PC-9 (cell line): ENCODE results near the gene SERPINH1. TPM values are rescaled to one million over a fixed set of nuclear protein-coding genes. Genes with fewer than 3 reads are reported as not detected.

Source experiments
- BruUV-seq: library from RNA; stranded (reverse); fragments of 400-500 nt; replicated peaks from 2 replicates; lab custom pipeline; 2021; lab: Mats Ljungman, UMichigan
- CTCF ChIA-PET: fragments of 300-600 bp; sonication (Branson Sonifier 250); formaldehyde crosslinking; loops from one replicate; lab custom pipeline; 2022; ENCODE audit warnings: antibody characterized with exemption; lab: Charles Lee
- POLR2A ChIA-PET: fragments of 300-600 bp; sonication (Branson Sonifier 250); formaldehyde crosslinking; loops from one replicate; lab custom pipeline; 2022; ENCODE audit warnings: antibody characterized with exemption; ENCODE audit not compliant: unreplicated experiment; lab: Charles Lee
- DNase-seq, 2 experiments: peaks; one replicate each; pipeline versions ENCODE4 v3.0.0 to v3.0.0-alpha.2; 2015 to 2022; ENCODE audit warnings: mixed read lengths in 1 of 2
- H2AFZ ChIP-seq: fragments of 200-600 bp; sonication (generic); 2 replicates; pipeline ENCODE4 v1.8.1; 2017; ENCODE audit warnings: antibody characterized with exemption
- H3F3A ChIP-seq: fragments of 200-600 bp; sonication (generic); 2 replicates; pipeline ENCODE4 v1.8.1; 2017; ENCODE audit warnings: antibody characterized with exemption, mild to moderate bottlenecking, low read depth; ENCODE audit not compliant: insufficient read depth
- H3K27ac ChIP-seq: fragments of 200-600 bp; sonication (generic); 2 replicates; pipeline ENCODE4 v1.6.1; 2016; ENCODE audit warnings: mixed run types
- H3K27me3 ChIP-seq: fragments of 200-600 bp; sonication (generic); 2 replicates; pipeline ENCODE4 v1.6.1; 2016; ENCODE audit warnings: low read depth, mixed run types; ENCODE audit not compliant: insufficient read depth
- H3K36me3 ChIP-seq: fragments of 200-600 bp; sonication (generic); 2 replicates; pipeline ENCODE4 v1.6.1; 2016; ENCODE audit warnings: low read depth, mixed run types
- H3K4me1 ChIP-seq: fragments of 200-600 bp; sonication (generic); replicated peaks from 2 replicates; pipeline ENCODE4 v1.6.1; 2016; ENCODE audit warnings: mixed run types; ENCODE audit not compliant: insufficient read depth
- H3K4me2 ChIP-seq: fragments of 200-600 bp; sonication (generic); 2 replicates; pipeline ENCODE4 v1.6.1; 2017; ENCODE audit warnings: mixed run types
- H3K4me3 ChIP-seq: fragments of 200-600 bp; sonication (generic); 2 replicates; pipeline ENCODE4 v1.6.1; 2016; ENCODE audit warnings: mixed run types
- H3K79me2 ChIP-seq: fragments of 200-600 bp; sonication (generic); 2 replicates; pipeline ENCODE4 v1.6.1; 2017; ENCODE audit warnings: low read depth, mixed run types
- H3K9me2 ChIP-seq: fragments of 200-600 bp; sonication (generic); 2 replicates; pipeline ENCODE4 v1.8.1; 2017; ENCODE audit warnings: mild to moderate bottlenecking; ENCODE audit not compliant: insufficient read depth
- H3K9me3 ChIP-seq: fragments of 200-600 bp; sonication (generic); 2 replicates; pipeline ENCODE4 v1.8.1; 2016; ENCODE audit warnings: low read depth; ENCODE audit not compliant: insufficient read depth
- H4K20me1 ChIP-seq: fragments of 200-600 bp; sonication (generic); 2 replicates; pipeline ENCODE4 v1.8.1; 2017; ENCODE audit not compliant: insufficient read depth
- CTCF ChIP-seq: fragments of 200-600 bp; sonication (generic); conservative IDR thresholded peaks from 2 replicates; pipeline ENCODE4 v1.6.1; 2017; ENCODE audit warnings: mixed run types, antibody characterized with exemption, mild to moderate bottlenecking, moderate library complexity
- EZH2 ChIP-seq: fragments of 200-600 bp; sonication (generic); IDR thresholded peaks from 2 replicates; pipeline ENCODE4 v1.8.0; 2017; ENCODE audit warnings: antibody characterized with exemption, low read depth
- intact Hi-C: fragments of 100-400 bp; cut with micrococcal nuclease; formaldehyde crosslinking; loops from one replicate; pipeline ENCODE4 v1.10.0; 2022; ENCODE audit not compliant: unreplicated experiment
- total RNA-seq: library from RNA; stranded (reverse); gene quantifications from 2 replicates; pipeline ENCODE4 v1.2.3, GENCODE V29; 2021

Gene SERPINH1
- total RNA-seq, 1 experiment from 2014 or later, result 152 TPM

DNA sequence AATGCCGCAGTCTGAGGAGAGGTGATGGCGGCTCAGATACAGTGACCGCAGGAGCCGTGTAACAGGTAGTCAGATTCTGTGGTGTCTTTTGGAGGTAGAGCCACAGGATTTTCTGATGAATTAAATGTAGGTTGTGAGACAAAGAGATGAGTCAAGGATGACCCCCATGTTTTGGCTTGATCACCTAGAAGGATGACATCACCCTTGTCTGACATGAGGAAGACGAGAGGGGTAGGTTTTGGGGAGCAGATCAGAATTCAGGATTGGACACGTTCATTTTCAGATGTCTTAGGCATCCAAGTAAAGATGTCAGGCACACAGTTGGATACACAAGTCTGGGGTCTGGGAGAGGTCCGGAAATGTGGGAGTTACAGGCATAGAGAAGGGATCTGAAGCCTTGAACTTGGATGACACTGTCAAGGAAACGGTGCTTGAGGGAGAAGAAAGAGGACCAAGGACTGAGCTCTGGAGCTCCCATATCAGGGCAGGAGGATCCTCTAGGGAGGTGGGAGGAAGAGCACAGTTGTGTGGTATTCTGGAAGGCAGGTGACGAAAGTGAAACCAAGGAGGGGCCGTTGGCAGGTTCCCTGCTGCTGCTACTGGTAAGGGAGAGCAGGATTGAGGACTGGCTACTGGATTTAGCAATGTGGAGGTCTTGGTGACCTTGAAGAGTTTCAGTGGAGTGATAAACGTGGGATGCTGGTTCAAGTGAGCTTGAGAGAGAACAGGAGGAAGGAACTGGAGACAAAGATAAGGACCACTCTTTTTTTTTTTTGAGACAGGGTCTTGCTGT, 23.7 kb upstream of the SERPINH1 start:
- H3K36me3 ChIP-seq, result no peaks in the 10 kb centered on the region
- H2AFZ ChIP-seq, result no peak overlapping the region
- no peak for TF ChIP-seq EZH2
- TF ChIP-seq CTCF, result no peak
- peaks cover 35% of the 10 kb centered on the region; the same call in 1 of the 2 replicates for H3F3A ChIP-seq
- H3K27ac ChIP-seq, result no peak overlapping the region
- intact Hi-C loops, result no loop called here
- CTCF ChIA-PET, result interaction anchor here (0.7 kb wide), 1 partner anchor 84 kb away, joined by 3 read pairs; no protein-coding TSS in a partner anchor
- peak overlapping the region; percentile 68 for H3K4me2 ChIP-seq
- H3K27me3 ChIP-seq, result no peaks in the 10 kb centered on the region
- no peak overlapping the region; the same call in 1 of the 2 replicates for H3K4me3 ChIP-seq
- no peaks in the 10 kb centered on the region for H4K20me1 ChIP-seq
- DNase-seq, result no peak
- no TSS peak for BruUV-seq
- POLR2A ChIA-PET, result no interaction called here
- H3K9me2 ChIP-seq, result no peaks in the 10 kb centered on the region
- H3K9me3 ChIP-seq, result no peaks in the 10 kb centered on the region
- peaks cover 40% of the 10 kb centered on the region for H3K4me1 ChIP-seq
- no peaks in the 10 kb centered on the region for H3K79me2 ChIP-seq

GRCh38 chr11:75539459-75540334, 22.4 kb upstream of the SERPINH1 start:
- Histone ChIP-seq H3K9me3 (no peaks in the 10 kb centered on the region), H3K4me2 (no peak overlapping the region), H3F3A (peaks cover 25% of the 10 kb centered on the region; the same call in 1 of the 2 replicates), H3K36me3 (no peaks in the 10 kb centered on the region), H3K4me3 (no peak overlapping the region), H2AFZ (no peak overlapping the region), H3K4me1 (peaks cover 28% of the 10 kb centered on the region), H4K20me1 (no peaks in the 10 kb centered on the region), H3K27me3 (no peaks in the 10 kb centered on the region), H3K9me2 (no peaks in the 10 kb centered on the region), H3K27ac (no peak overlapping the region), H3K79me2 (no peaks in the 10 kb centered on the region)
- TF ChIP-seq EZH2 (no peak), CTCF (no peak)
- CTCF ChIA-PET, result interaction anchor here (0.6 to 0.7 kb wide), 2 partner anchors 132 to 199 kb away, joined by 3 to 6 read pairs; no protein-coding TSS in a partner anchor
- intact Hi-C loops, result no loop called here
- BruUV-seq, result TSS peak; percentile 6
- no peak for DNase-seq
- POLR2A ChIA-PET, result interaction anchor here (0.6 kb wide), 3 partner anchors 10 to 112 kb away, joined by 4 to 6 read pairs (median 4); no protein-coding TSS in a partner anchor
